ENCODE measurements around the gene SURF4.

SURF4 gene

DNA sequence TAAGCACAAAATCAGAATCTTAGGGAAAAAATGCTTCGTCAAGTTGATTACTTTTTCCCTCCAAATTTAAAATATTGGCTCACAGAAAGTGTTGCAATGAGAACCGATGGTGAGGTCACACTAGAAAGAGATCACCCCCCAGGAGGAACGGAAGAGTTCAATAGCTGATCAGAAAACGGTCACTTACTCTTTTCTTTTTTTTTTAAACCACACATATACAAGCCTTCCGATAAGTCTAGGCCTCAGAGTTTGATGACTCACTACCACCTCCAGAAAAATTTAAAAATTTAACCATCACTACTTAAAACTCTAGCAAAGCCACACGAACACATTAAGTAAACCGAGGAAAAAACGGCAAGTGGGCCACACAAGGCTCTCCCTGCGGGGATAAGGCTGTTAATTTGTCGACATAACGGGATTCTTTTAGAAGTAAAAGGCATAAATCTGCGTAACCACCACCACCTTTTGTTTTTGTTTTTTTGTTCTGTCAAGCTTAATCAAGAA is 1.2 kb downstream of the SURF4 start:
- DNase-seq (ENCODE audit: low read depth, low spot score): no peak

DNA sequence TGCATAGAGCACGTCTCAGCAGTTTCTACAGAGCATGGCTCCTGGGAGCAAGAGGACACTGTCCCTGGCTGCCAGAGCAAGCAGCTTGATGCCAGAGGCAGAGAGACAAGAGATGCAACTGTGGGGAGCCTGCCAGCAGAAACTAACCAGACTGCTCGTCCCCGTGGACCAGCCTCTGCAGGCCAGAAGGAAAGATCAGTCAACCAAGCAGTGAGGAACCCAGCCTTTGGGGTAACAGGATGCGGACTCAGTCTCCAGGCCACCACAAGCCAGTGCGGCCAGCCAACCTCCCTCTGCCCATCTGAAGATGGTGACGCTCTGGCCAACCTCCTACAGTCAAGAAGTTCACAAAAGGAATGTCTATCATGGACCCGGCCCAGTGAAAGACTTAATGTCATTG is 3.7 kb downstream of the SURF4 start:
- DNase-seq (ENCODE audit: low read depth, low spot score): no peak

DNA sequence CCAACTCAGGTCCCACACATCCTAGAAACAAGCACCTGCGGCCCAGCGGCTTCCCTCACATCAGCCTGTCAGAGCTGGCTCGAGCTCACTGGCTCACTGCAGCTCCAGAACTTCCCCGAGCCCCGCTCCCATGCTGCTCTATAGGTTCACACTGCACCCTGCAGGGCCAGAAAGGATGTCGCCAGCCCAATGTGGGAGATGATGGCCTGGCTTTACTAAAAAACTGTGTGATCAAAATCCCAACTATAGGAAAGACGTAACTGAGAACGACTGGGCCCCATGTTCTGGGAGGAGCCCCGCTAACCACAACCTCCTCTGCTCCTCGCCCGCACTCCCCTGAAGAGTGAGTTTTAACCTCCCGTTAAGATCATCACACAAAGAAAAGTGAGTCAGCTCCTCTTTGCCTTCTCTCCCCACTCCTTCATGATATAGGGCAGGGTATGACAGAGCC is 4.6 kb downstream of the SURF4 start:
- no peak for DNase-seq (ENCODE audit: low read depth, low spot score)

DNA sequence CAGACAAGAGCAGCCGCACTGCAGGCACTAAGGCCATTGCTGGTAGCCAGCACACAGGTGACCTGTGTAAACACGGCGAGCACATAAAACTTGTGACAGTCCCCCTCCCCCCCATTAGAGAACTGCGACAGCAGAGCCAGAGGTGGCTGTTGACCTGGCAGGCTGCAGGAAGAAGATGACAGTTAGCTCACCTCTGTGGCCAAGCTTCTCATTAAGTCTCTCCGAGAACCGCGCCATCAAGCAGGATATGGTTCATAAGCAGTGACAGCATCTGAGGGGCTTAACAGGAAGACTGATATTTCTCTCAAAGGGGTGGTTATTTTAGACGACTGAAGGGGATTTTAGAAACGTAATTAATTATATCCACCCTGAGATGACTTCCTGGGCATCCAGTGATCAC is 5.2 kb downstream of the SURF4 start:
- no peak for DNase-seq (ENCODE audit: low read depth, low spot score)

DNA sequence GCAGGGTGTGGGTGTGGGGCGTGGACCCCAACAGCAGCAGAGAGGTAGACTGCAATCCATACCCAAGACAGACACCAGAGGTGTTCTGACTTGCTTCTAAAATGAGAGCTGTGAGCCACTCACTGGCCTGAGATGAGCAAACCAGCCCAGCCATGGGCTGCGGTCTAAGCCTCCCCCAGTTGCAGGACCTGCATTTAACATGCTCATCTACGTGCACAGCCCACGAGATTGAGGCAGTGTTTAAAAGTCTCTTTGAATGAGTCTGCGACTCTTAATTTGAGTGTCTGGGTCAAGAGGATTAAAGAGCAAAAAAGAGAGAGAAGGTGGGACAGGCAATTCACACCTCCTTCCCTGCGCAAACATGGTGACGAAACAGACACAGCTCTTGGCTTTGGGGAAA is 5.9 kb downstream of the SURF4 start:
- DNase-seq (ENCODE audit: low read depth, low spot score): no peak

DNA sequence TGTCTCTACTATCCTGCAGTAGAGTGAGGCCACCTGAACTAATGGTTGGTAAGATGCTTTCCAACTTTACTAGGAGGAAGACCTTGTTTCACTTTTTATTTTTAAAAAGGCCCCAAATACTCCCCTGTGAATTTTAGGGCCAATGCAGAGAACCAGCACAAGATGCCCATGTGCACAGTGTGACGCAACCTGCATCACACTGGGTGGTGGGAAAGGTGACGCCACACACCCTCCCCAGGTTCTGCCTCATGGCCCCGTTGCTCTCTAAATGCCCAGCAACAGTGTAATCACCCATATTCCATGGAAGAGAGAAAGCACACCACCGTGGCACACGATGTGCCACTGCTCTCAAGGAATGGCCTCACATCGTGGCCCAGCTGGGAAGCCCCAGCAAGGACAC is 6.4 kb downstream of the SURF4 start:
- no peak for DNase-seq (ENCODE audit: low read depth, low spot score)

DNA sequence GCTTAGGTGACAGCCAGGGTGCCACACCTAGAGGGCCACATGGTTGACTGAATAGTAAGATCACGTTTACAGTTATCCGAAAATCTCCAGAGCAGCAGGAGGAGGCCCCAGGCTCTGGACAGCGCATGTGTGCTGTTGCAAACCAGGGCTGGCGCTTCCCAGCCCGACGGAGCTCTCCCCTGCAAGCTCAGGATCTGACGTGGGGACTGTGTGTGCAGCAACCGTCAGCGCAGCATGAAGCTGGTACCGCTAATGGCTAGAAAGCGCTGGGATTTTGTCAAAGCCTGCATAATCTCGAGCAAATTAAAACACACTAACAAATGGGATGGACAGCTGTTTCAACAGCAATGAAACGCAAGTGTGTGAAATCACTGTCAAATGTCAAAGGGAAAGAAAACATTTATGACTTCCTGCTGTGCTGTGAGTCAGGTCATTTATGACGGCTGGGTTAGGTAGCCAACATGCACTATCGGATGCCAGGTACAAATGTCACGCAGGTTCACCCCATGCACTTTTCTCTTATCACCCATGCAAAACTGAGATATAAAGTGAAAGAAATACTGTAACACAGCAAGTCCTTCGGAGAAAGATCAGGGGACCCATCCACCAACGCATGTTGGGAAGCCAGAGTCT is 7.5 kb downstream of the SURF4 start:
- no peak for DNase-seq (ENCODE audit: low read depth, low spot score)

DNA sequence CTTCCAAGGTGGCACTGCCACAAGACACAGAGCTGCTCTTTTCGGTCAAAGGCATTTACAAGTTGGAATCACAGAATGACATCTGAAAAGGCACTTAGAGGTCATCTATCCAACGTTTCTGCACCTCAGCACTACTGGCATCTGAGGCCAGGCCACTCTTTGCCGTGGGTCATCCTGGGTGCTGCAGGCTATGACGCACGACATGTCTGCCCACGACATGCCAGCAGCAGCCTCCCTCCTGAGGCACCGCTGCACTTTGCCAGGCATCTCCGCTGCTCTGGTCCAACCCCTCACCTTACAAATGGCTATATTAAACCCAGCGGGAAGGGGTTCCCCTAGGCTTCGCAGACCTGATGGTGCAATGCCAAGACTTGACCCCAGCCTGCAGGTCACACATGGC is 8.1 kb downstream of the SURF4 start:
- DNase-seq (ENCODE audit: low read depth, low spot score): no peak

DNA sequence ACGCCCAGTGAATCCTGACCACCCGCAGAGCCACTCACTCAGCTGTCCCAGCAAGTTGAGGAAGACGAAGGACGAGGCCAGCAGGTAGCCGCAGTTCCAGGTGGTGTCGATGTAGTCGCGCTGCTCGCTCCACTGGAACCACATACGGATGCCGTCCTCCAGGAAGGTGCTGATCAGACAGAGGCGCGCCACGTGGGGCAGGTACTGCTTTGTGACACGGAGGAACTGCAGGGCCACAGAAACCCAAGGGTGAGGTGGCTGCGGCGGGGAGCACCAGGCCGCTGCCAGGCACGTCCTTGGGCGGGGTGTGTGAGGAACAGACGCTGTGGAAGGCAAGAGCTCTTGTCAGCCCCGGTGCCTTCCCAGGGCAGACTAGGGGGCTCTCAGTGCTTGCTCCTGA is 8.6 kb downstream of the SURF4 start:
- no peak for DNase-seq (ENCODE audit: low read depth, low spot score)

DNA sequence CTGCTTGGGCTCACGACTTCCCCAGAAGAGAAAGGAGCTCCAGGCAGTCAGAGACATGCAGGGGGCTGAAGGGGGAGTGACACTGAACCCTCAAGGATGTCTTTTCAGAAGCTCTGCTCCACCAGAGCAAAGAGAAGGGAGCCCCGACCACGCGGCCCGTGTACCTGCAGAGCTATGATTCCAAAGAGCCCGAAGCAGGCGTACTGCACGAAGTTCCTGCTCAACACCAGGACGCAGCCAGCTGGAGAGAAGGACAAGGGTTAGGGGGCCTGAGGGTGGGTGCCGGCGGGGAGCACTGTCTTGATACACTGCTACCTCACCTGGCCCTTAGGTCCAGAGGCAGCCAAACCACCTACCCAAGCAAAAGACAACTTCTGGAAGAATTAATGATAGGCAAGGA is 9.4 kb downstream of the SURF4 start:
- DNase-seq (ENCODE audit: low read depth, low spot score): no peak

DNA sequence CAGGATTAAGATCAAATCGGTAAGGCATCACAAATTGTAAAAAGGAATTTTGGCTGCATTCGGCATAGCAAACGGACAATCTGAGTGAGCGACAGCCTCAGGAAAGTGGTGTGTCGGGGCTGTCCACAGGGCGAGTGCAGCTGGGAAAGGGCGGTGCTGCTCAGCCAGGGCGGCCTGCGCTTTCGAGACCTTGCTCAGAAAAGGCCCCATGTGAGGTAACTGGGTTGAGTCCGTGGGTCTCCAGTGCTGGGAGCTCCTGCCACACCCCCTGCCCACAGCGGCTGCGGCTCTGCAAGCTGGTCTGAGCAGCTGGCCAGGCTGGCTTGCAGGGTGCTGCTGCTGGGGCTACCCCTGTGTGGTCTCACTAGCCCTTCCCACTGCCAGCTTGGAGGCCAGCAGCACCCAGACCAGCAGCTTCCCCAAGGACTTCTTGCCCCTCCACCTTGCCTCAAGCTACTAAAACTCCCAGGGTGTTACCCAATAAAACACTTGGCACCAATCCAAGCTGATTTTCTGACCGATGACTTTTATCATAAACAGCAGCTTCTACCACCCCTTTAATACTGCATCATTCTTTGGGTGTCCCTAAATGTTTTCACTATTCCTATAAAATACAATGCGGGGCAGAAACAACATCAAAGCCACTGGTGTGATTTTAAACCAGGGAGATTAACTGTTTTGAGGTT is 13.4 kb downstream of the SURF4 start:
- DNase-seq (ENCODE audit: low read depth, low spot score): no peak

DNA sequence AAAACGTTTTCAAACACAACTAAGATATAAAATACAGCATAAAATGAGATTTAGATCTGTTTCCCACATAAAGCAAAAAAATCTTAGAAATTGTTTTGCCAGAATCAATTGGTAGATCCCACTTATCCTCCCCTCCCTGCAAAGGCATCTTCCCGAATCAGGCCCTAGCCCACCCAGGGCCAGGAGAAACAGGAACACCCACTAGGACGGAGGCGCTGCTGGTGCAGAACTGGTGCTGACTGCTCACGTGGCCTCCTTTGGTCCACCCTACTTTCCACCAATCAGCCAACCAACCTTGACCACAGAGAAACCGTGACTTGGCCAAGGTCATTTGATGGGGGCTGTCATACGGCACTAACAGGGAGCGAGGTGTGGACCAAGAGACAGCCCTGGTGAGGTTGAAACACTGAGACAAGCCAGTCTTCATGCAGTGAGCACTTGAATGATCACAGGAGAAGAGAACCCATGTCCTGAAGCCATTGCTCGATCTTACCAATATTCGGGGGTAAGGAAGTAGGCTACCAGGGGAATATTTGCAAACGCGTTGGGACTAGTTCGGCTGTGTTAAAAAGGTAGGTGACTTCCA is 14.3 kb downstream of the SURF4 start:
- DNase-seq (ENCODE audit: low read depth, low spot score): no peak

DNA sequence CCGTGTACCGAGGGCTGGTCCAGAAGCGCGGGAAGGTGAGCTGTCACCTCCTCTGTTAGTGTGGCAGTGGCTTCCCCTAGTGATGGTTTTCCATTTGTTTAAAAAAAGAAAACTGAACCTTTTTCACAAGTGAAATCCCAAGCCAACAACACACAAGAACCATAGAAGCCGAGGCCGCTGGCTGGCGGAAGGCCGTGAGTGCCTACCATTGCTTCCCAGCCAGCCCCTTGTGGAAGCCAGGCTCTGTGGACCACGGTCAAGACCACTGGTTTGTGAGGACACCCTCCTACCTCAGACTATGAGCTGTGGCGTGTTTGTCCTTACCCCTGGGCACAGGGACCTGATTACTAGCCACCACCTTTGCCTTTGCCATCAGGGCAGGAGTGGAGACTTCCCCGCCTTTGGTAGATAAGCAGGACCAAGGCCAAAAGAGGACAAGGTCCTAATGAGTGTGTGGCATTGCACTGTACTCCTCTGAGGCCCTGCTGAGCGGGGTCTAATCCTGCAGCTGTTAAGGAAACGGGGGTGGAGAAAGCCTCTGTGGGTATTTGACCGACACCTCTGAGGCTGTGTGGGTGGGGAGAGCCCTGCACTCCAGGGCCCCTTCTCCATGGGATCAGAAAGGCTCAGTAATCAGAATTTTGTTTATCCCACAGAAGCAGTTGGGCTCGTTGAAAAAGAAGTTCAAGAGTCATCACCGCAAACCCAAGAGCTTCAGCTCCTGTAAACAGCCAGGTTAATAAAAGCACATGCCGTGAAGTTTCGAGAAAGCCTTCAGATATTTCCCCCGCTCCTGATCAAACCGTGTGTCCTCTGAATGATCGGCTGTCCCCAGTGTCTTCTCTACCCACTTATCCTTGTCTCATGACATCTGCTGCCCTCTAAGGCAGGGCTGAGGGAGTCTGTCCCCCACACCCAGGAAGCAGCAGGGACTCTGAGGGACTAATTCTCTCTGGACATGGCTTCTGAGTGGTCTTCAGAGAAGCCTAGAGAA is 15.2 kb downstream of the SURF4 start:
- no peak for DNase-seq (ENCODE audit: low read depth, low spot score)

DNA sequence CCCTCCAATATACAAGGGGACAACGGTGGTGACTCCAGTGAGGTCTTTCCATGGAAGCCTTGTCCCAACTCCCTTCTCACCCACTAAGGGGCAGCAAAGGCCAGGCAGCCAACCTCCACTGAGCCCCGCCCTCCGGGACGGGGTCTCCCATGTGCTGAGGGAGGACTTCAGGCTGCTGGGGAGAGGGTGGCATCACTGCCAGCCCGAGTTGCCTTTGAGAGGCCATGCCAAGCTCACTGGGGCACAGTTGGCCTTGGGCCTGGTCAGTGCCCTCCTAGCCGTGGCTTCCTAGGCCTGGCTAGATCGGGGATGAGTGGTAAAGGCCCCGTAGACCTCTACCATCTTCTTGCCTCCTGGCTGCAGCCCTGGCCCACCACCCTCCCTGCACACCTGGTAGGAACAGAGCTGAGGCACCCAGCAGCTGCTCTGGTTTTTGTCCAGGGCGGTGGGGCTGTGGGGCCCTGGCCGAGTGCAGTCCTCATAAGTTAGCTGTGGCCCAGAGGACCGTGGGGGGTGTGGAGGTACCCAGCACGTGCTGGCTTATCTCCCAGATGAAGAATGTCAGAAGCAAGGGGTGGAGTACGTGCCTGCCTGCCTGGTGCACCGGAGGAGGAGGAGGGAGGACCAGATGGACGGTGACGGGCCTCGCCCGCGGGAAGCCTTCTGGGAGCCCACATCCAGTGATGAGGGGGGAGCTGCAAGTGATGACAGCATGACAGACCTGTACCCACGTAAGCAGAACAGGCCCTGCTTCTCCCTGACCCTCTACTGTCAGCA is 16.3 kb downstream of the SURF4 start:
- DNase-seq (ENCODE audit: low read depth, low spot score): no peak

DNA sequence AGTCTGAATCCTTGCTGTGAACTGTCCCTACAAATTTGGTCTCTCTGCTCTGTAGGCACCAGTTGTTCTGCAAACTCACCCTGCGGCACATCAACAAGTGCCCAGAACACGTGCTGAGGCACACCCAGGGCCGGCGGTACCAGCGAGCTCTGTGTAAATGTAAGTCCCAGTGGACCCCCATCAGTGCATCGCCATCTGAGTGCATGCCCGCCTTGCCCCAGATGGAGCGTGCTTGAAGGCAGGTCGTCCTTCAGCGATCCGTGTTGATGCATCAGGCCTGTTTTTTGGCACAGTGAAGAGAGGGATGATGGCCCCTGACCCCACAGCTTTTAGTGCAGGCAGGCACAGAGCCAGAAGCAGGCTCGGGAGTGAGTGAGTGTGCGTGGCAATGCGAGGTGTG is 18.2 kb downstream of the SURF4 start:
- no peak for DNase-seq (ENCODE audit: low read depth, low spot score)

DNA sequence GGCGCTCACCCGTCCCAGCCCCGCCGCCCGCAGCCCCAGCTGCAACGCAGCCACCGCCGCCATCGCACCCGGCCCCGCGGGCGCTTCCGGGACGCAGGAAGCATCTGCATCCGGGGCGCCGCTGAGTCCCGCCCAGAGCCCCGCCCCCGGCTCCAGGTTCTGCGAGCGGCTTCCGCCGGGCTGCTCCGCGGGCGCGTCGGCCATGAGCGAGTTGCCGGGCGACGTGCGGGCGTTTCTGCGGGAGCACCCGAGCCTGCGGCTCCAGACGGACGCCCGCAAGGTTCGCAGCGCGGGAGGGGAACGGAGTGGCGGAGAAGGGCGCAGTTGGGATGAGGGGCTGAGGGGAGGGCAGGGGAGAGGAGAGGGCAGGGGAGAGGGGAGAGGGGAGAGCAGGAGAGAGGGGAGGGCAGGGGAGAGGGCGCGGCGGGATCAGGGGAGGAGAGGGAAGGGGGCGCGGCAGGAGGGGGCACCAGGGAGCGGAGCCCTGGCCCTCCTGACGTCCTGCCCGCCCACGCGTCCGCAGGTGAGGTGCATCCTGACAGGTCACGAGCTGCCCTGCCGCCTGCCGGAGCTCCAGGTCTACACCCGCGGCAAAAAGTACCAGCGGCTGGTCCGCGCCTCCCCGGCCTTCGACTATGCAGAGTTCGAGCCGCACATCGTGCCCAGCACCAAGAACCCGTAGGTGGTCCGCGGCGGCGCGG is 19.3 kb downstream of the SURF4 start, which contains the start of the genes SURF1 and SURF2:
TSS of gene SURF1 (minus strand) at position 97 of the 701 bp plus-strand sequence. CDS start at position 63, 34 bp downstream.
TSS of gene SURF2 (plus strand) at position 160 of the 701 bp plus-strand sequence. CDS start at position 203, 43 bp downstream.
- DNase-seq (ENCODE audit: low read depth, low spot score): no peak

DNA sequence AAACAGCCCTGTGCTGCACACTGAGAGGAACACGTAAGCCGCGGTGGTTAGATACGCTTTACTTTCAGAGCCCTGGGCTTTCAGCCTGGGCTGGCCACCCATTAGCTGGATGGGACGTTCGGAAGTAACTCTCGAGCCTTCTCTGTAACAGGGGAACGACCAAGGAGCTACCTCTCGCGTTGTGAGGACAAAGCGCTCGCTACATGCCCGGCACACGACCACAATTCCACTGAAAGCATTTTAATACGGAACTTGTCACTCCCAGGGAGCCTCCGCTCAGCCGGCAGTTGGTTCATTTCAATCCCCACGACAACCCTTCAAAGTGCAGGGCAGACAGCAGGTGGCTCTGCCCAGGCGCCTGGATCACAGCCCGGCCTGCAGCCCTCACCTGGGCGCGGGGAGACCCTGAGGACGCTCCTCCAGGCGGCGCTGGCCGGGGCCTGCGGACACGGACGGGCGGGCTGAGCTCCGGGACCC is 19.9 kb downstream of the SURF4 start:
- no peak for DNase-seq (ENCODE audit: low read depth, low spot score)

DNA sequence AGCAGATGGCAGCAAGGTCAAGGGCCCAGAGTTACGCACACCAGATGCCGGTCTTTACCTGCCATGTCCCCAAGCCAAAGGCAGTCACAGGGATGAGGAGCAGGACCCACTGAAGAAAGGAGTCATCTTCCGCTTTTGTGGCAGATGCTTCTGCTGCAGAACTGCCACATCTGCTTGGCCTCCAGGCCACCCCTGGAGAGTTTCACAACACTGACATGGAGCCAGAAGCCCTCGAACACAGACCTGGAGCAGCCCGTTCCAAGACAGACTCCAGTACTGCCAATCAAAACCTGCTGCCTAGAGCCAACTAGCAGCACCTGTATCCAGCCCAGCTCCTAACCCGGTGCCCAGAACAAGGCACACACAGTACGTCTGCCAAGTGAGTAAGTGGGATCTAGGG is 21.1 kb downstream of the SURF4 start:
- no peak for DNase-seq (ENCODE audit: low read depth, low spot score)

DNA sequence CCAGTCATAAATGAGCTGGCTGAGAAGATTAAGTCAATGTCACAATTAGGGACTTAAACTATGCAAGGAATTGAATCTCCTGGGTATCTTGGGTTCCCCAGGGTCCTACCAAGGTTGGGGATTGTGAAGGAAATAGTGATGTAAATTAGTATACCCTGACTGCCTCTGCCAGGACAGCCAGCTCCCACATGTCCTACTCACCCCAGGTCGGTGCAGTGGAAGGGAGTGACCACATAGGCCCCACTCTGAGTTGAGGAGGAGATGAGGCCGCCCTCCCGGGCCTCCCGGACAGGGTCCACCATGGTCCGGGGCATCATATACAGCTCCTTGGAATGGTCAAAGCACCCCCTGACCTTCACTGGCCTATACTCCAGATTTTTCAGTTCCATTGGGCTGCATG is 22.3 kb downstream of the SURF4 start:
- DNase-seq (ENCODE audit: low read depth, low spot score): no peak
